ENCODE measurements around the gene DBT. TPM values are rescaled to one million over a fixed set of nuclear protein-coding genes. Genes with fewer than 3 reads are reported as not detected.

The DBT gene
- total and polyA plus RNA-seq, 2 of the 8 experiments (the other 6 are each of a cell fraction or from before 2014, with no cell fraction given), result 3.3 to 24.6 TPM

DNA sequence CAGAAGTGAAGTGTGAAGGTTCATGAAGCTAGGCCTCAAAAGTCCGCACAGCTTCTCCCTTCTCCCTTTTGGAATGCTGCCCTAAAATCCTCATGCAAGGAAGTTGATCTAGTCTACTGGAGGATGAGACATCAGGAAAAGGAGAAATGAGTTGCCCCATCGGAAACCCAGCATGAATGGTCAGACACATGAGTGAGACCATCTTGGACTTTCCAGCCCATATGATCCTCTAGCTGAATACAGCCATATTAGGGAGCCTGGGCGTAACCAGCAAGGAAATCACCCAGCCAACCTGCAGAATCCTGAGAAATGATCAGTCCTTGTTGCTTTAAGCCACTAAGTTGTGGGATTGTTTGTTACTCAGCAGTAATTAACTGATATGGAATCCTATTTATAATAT is 12.5 kb downstream of the DBT start (continued):
- TF ChIP-seq, protein P1, sequence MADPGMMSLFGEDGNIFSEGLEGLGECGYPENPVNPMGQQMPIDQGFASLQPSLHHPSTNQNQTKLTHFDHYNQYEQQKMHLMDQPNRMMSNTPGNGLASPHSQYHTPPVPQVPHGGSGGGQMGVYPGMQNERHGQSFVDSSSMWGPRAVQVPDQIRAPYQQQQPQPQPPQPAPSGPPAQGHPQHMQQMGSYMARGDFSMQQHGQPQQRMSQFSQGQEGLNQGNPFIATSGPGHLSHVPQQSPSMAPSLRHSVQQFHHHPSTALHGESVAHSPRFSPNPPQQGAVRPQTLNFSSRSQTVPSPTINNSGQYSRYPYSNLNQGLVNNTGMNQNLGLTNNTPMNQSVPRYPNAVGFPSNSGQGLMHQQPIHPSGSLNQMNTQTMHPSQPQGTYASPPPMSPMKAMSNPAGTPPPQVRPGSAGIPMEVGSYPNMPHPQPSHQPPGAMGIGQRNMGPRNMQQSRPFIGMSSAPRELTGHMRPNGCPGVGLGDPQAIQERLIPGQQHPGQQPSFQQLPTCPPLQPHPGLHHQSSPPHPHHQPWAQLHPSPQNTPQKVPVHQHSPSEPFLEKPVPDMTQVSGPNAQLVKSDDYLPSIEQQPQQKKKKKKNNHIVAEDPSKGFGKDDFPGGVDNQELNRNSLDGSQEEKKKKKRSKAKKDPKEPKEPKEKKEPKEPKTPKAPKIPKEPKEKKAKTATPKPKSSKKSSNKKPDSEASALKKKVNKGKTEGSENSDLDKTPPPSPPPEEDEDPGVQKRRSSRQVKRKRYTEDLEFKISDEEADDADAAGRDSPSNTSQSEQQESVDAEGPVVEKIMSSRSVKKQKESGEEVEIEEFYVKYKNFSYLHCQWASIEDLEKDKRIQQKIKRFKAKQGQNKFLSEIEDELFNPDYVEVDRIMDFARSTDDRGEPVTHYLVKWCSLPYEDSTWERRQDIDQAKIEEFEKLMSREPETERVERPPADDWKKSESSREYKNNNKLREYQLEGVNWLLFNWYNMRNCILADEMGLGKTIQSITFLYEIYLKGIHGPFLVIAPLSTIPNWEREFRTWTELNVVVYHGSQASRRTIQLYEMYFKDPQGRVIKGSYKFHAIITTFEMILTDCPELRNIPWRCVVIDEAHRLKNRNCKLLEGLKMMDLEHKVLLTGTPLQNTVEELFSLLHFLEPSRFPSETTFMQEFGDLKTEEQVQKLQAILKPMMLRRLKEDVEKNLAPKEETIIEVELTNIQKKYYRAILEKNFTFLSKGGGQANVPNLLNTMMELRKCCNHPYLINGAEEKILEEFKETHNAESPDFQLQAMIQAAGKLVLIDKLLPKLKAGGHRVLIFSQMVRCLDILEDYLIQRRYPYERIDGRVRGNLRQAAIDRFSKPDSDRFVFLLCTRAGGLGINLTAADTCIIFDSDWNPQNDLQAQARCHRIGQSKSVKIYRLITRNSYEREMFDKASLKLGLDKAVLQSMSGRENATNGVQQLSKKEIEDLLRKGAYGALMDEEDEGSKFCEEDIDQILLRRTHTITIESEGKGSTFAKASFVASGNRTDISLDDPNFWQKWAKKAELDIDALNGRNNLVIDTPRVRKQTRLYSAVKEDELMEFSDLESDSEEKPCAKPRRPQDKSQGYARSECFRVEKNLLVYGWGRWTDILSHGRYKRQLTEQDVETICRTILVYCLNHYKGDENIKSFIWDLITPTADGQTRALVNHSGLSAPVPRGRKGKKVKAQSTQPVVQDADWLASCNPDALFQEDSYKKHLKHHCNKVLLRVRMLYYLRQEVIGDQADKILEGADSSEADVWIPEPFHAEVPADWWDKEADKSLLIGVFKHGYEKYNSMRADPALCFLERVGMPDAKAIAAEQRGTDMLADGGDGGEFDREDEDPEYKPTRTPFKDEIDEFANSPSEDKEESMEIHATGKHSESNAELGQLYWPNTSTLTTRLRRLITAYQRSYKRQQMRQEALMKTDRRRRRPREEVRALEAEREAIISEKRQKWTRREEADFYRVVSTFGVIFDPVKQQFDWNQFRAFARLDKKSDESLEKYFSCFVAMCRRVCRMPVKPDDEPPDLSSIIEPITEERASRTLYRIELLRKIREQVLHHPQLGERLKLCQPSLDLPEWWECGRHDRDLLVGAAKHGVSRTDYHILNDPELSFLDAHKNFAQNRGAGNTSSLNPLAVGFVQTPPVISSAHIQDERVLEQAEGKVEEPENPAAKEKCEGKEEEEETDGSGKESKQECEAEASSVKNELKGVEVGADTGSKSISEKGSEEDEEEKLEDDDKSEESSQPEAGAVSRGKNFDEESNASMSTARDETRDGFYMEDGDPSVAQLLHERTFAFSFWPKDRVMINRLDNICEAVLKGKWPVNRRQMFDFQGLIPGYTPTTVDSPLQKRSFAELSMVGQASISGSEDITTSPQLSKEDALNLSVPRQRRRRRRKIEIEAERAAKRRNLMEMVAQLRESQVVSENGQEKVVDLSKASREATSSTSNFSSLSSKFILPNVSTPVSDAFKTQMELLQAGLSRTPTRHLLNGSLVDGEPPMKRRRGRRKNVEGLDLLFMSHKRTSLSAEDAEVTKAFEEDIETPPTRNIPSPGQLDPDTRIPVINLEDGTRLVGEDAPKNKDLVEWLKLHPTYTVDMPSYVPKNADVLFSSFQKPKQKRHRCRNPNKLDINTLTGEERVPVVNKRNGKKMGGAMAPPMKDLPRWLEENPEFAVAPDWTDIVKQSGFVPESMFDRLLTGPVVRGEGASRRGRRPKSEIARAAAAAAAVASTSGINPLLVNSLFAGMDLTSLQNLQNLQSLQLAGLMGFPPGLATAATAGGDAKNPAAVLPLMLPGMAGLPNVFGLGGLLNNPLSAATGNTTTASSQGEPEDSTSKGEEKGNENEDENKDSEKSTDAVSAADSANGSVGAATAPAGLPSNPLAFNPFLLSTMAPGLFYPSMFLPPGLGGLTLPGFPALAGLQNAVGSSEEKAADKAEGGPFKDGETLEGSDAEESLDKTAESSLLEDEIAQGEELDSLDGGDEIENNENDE (IDR thresholded peaks at IDR 0.05; ENCODE audit: insufficient replicate concordance, low read length), result no peak
- TF ChIP-seq SAP30 (IDR thresholded peaks at IDR 0.05; ENCODE audit: insufficient read depth, insufficient replicate concordance, low read length) (no peak), ZNF274 (IDR thresholded peaks at IDR 0.05; ENCODE audit: borderline replicate concordance, extremely low read depth, low read length) (no peak), EGR1 (IDR thresholded peaks at IDR 0.05; ENCODE audit: borderline replicate concordance, low read depth, low read length) (no peak), RBBP5 (IDR thresholded peaks at IDR 0.05; ENCODE audit: borderline replicate concordance, low read depth, low read length) (no peak), SP4 (IDR thresholded peaks at IDR 0.05; ENCODE audit: low read length) (no peak), PHF8 (conservative IDR thresholded peaks at IDR 0.05; ENCODE audit: low read depth, low read length) (no peak), BACH1 (IDR thresholded peaks at IDR 0.05; ENCODE audit: low read length) (no peak), SUZ12 (IDR thresholded peaks at IDR 0.05; ENCODE audit: low read length) (no peak), EZH2 (IDR thresholded peaks at IDR 0.05; ENCODE audit: low read depth, low read length, severe bottlenecking) (no peak)
- TF ChIP-seq, protein P2, sequence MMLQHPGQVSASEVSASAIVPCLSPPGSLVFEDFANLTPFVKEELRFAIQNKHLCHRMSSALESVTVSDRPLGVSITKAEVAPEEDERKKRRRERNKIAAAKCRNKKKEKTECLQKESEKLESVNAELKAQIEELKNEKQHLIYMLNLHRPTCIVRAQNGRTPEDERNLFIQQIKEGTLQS (IDR thresholded peaks at IDR 0.05; ENCODE audit: insufficient read depth, low read depth, low read length), result no peak

Measured in H1 (cell line).